GM21390 (cell line): ENCODE data around the gene TEX53.

Experiments
- ATAC-seq: cut with Tn5 transposase; IDR thresholded peaks from one replicate; pipeline ENCODE4 v1.9.1; 2021; ENCODE audit not compliant: unreplicated experiment

The TEX53 gene

GRCh38 chr9:114641967-114642366, 15.6 kb downstream of the TEX53 start:
- no peak for ATAC-seq

GRCh38 chr9:114638404-114638803, 19.2 kb downstream of the TEX53 start:
- ATAC-seq: no peak

- ATAC-seq: no peak
Observed at GRCh38 chr9:114634387-114634786, 23.2 kb downstream of the TEX53 start.

GRCh38 chr9:114633438-114634089, 24.0 kb downstream of the TEX53 start:
- no peak for ATAC-seq

- ATAC-seq: no peak
Observed at GRCh38 chr9:114631166-114631565, 26.4 kb downstream of the TEX53 start.

GRCh38 chr9:114629563-114630090, 28.0 kb downstream of the TEX53 start:
- no peak for ATAC-seq

GRCh38 chr9:114627553-114627952, 30.1 kb downstream of the TEX53 start:
- no peak for ATAC-seq

GRCh38 chr9:114626415-114627020, 31.1 kb downstream of the TEX53 start:
- ATAC-seq: no peak

- ATAC-seq: no peak
Observed at GRCh38 chr9:114624677-114625076, 32.9 kb downstream of the TEX53 start.

GRCh38 chr9:114621975-114622609, 35.5 kb downstream of the TEX53 start:
- ATAC-seq: no peak

- ATAC-seq: no peak
Observed at GRCh38 chr9:114621561-114621960, 36.0 kb downstream of the TEX53 start.

- peak; percentile 54 for ATAC-seq
Observed at GRCh38 chr9:114619191-114619761, 38.3 kb downstream of the TEX53 start.

- ATAC-seq: peak; percentile 62
Observed at GRCh38 chr9:114616684-114617520, 40.7 kb downstream of the TEX53 start.

- no peak for ATAC-seq
Observed at GRCh38 chr9:114614373-114614772, 43.2 kb downstream of the TEX53 start.

GRCh38 chr9:114613919-114614318, 43.7 kb downstream of the TEX53 start:
- ATAC-seq: no peak

GRCh38 chr9:114613087-114613486, 44.5 kb downstream of the TEX53 start:
- no peak for ATAC-seq

- ATAC-seq: no peak
Observed at GRCh38 chr9:114612272-114612923, 45.2 kb downstream of the TEX53 start.

- ATAC-seq: peak; percentile 39
Observed at GRCh38 chr9:114611516-114612271, 45.9 kb downstream of the TEX53 start.

GRCh38 chr9:114608525-114608796, 49.1 kb downstream of the TEX53 start:
- no peak for ATAC-seq
